RWPE1 (cell line): Measurements from ENCODE around the gene TP53TG5.

Experiments
- CTCF ChIA-PET: fragments of 350-600 bp; sonication (Branson Sonifier 250); formaldehyde crosslinking; extraction: SDS; loops from one replicate; lab custom pipeline; 2021; lab: Yijun Ruan, JAX
- POLR2A ChIA-PET: fragments of 400-600 bp; formaldehyde crosslinking; extraction: SDS; loops from one replicate; lab custom pipeline; 2020; ENCODE audit warnings: antibody characterized with exemption; ENCODE audit not compliant: low non-redundant PET; lab: Yijun Ruan, JAX
- DNase-seq: peaks from one replicate; pipeline ENCODE4 v3.0.0; 2012; ENCODE audit warnings: low spot score
- H3K27ac ChIP-seq: fragments of 450-650 bp; 2 replicates; pipeline ENCODE4 v1.5.1; 2017
- CTCF ChIP-seq: fragments of 450-650 bp; conservative IDR thresholded peaks from 2 replicates; pipeline ENCODE4 v1.5.1; 2017; ENCODE audit warnings: low read depth, mild to moderate bottlenecking

TP53TG5 gene

GRCh38 chr20:45399018-45399417 is 20.9 kb upstream of the TP53TG5 start:
- no peak for TF ChIP-seq CTCF
- no peak overlapping the region for H3K27ac ChIP-seq
- CTCF ChIA-PET: no interaction called here
- POLR2A ChIA-PET: no interaction called here
- DNase-seq: no peak

- POLR2A ChIA-PET: no interaction called here
Measured at GRCh38 chr20:45395114-45395415, 16.9 kb upstream of the TP53TG5 start.

GRCh38 chr20:45394221-45395113 is 16.3 kb upstream of the TP53TG5 start:
- CTCF ChIA-PET: interaction anchor here (0.6 to 1.5 kb wide), 4 partner anchors 9 to 75 kb away, joined by 4 to 5 read pairs (median 4); no protein-coding TSS in a partner anchor
- POLR2A ChIA-PET: interaction anchor here (0.5 kb wide), 1 partner anchor 24 kb away, joined by 4 read pairs; no protein-coding TSS in a partner anchor
- TF ChIP-seq CTCF: no peak
- H3K27ac ChIP-seq: no peak overlapping the region
- DNase-seq: no peak

More at GRCh38 chr20:45395114-45395415, 16.9 kb upstream of the TP53TG5 start:
- no peak for DNase-seq
- TF ChIP-seq CTCF: no peak
- H3K27ac ChIP-seq: no peak overlapping the region
- CTCF ChIA-PET: interaction anchor here (1.5 kb wide), 1 partner anchor 8 kb away, joined by 5 read pairs; no protein-coding TSS in a partner anchor

GRCh38 chr20:45392733-45393132 is 14.6 kb upstream of the TP53TG5 start:
- no peak overlapping the region for H3K27ac ChIP-seq
- TF ChIP-seq CTCF: no peak
- no peak for DNase-seq
- ChIA-PET CTCF (interaction anchor here (0.6 to 1.9 kb wide), 11 partner anchors 12 to 1189 kb away, joined by 3 to 11 read pairs (median 3); no protein-coding TSS in a partner anchor), POLR2A (no interaction called here)

- POLR2A ChIA-PET: no interaction called here
- CTCF ChIA-PET: interaction anchor here (0.5 to 0.7 kb wide), 2 partner anchors 18 to 69 kb away, joined by 3 read pairs; no protein-coding TSS in a partner anchor
- no peak for DNase-seq
- TF ChIP-seq CTCF: no peak
- H3K27ac ChIP-seq: no peak overlapping the region
Measured at GRCh38 chr20:45391559-45391958, 13.4 kb upstream of the TP53TG5 start.

GRCh38 chr20:45390931-45391330 is 12.8 kb upstream of the TP53TG5 start:
- H3K27ac ChIP-seq: no peak overlapping the region
- TF ChIP-seq CTCF: no peak
- DNase-seq: no peak
- ChIA-PET CTCF (interaction anchor here (0.5 to 0.9 kb wide), 2 partner anchors 28 to 68 kb away, joined by 3 read pairs; partner anchors contain the start of gene SYS1), POLR2A (no interaction called here)
